ENCODE measurements around the gene C11orf97. TPM values are rescaled to one million over a fixed set of nuclear protein-coding genes. Genes with fewer than 3 reads are reported as not detected.
A peak's percentile ranks its signal among the peaks of the same experiment; 100 is the strongest.
"Not testable (repeated sequence)": the region's sequence is repeated elsewhere in the genome, so short reads cannot be mapped to it uniquely, and the experiment has no call there.

The C11orf97 gene
- total and polyA plus RNA-seq, 8 donors: not detected

GRCh38 chr11:94500181-94500580 lies 12.1 kb upstream of the C11orf97 start:
- Histone ChIP-seq H3K27ac (no peak overlapping the region), H3K36me3 (peaks cover 17 to 65% (median 52%) of the 10 kb centered on the region in 4 donors), H3K4me1 (peaks cover 0 to 9% (median 6%) of the 10 kb centered on the region in 4 donors), H3K9me3 (no peaks in the 10 kb centered on the region), H3K4me3 (no peak overlapping the region), H3K27me3 (no peaks in the 10 kb centered on the region)
- DNase-seq: no peak
- intact Hi-C loops (cut with DNase I; ENCODE audit: low total_unique reads): no loop called here
- no peak for TF ChIP-seq EP300 (IDR thresholded peaks at IDR 0.05)
- no peak for TF ChIP-seq CTCF (IDR thresholded peaks at IDR 0.05)
- WGBS, 5 donors: 66 to 84% (median 74%) methylated on average over 2 of the region's 2 CpGs

GRCh38 chr11:94501522-94501921 lies 10.7 kb upstream of the C11orf97 start:
- no peak overlapping the region for H3K27ac ChIP-seq
- TF ChIP-seq EP300 (IDR thresholded peaks at IDR 0.05): no peak
- no peak for TF ChIP-seq POLR2A (IDR thresholded peaks at IDR 0.05)
- no peak for TF ChIP-seq CTCF (IDR thresholded peaks at IDR 0.05)
- no peaks in the 10 kb centered on the region for H3K9me3 ChIP-seq
- H3K4me3 ChIP-seq: no peak overlapping the region
- H3K4me1 ChIP-seq: no peaks in the 10 kb centered on the region
- 61 to 72% (median 68%) methylated on average over 2 of the region's 2 CpGs for WGBS, 5 donors
- no peak for DNase-seq
- intact Hi-C loops (cut with DNase I; ENCODE audit: low total_unique reads): no loop called here
- H3K27me3 ChIP-seq: no peaks in the 10 kb centered on the region
- peaks cover 17 to 62% (median 51%) of the 10 kb centered on the region in 4 donors for H3K36me3 ChIP-seq

- Histone ChIP-seq H3K9me3 (no peaks in the 10 kb centered on the region), H3K27me3 (no peaks in the 10 kb centered on the region), H3K4me1 (no peaks in the 10 kb centered on the region), H3K36me3 (peaks cover 4 to 29% (median 18%) of the 10 kb centered on the region in 4 donors), H3K27ac (no peak overlapping the region), H3K4me3 (no peak overlapping the region)
- intact Hi-C loops (cut with DNase I; ENCODE audit: low total_unique reads): no loop called here
- DNase-seq: peak in 1 of 2 donors; percentile 67
- TF ChIP-seq POLR2A (IDR thresholded peaks at IDR 0.05) (no peak), EP300 (IDR thresholded peaks at IDR 0.05) (no peak), POLR2AphosphoS5 (IDR thresholded peaks at IDR 0.05) (no peak), CTCF (IDR thresholded peaks at IDR 0.05) (peak in 4 of 7 experiments; percentile 31 to 72 (median 57))
- WGBS, 5 donors: 1 to 20% (median 15%) methylated on average over 3 of the region's 3 CpGs
Measured at GRCh38 chr11:94504689-94505293, 7.5 kb upstream of the C11orf97 start.

GRCh38 chr11:94506513-94506912 lies 5.7 kb upstream of the C11orf97 start:
- H3K27me3 ChIP-seq; intact Hi-C loops (cut with DNase I; ENCODE audit: low total_unique reads); H3K4me1 ChIP-seq; H3K9me3 ChIP-seq; H3K4me3 ChIP-seq; H3K27ac ChIP-seq; DNase-seq: not testable (repeated sequence)
- peaks cover 0 to 12% (median 3%) of the 10 kb centered on the region in 4 donors for H3K36me3 ChIP-seq
- 83 to 93% (median 89%) methylated on average over 5 of the region's 5 CpGs for WGBS, 5 donors

- no peak overlapping the region for H3K4me3 ChIP-seq
- WGBS, 5 donors: 33 to 47% (median 41%) methylated on average over 4 of the region's 4 CpGs
Measured at GRCh38 chr11:94507485-94507884, 4.8 kb upstream of the C11orf97 start.

More at GRCh38 chr11:94507485-94507884, 4.8 kb upstream of the C11orf97 start:
- peaks cover 0 to 3% (median 0%) of the 10 kb centered on the region in 4 donors for H3K36me3 ChIP-seq
- intact Hi-C loops (cut with DNase I; ENCODE audit: low total_unique reads): no loop called here
- peaks cover 0 to 6% (median 4%) of the 10 kb centered on the region in 3 donors for H3K27me3 ChIP-seq
- DNase-seq: no peak
- peaks cover 6 to 9% (median 7%) of the 10 kb centered on the region in 4 donors for H3K4me1 ChIP-seq
- TF ChIP-seq POLR2AphosphoS5 (IDR thresholded peaks at IDR 0.05): no peak
- H3K27ac ChIP-seq: no peak overlapping the region
- no peaks in the 10 kb centered on the region for H3K9me3 ChIP-seq

Data from stomach (tissue), 9 donors.